Fibroblast of lung (primary cell): Measurements from ENCODE around the gene MYO19. TPM values are rescaled to one million over a fixed set of nuclear protein-coding genes. Genes with fewer than 3 reads are reported as not detected.
"Not testable (repeated sequence)": the region's sequence is repeated elsewhere in the genome, so short reads cannot be mapped to it uniquely, and the experiment has no call there.

ENCODE experiments used
- DNase-seq, 2 donors: peaks; one replicate each; pipeline versions ENCODE4 v3.0.0 to v3.0.0-alpha.2; 2010; ENCODE audit warnings: low read depth in 2 of 2
- H2AFZ ChIP-seq: 2 replicates; pipeline ENCODE4 v1.5.1; 2012; ENCODE audit warnings: low read length, control low read depth, inconsistent platforms
- H3K27ac ChIP-seq: 2 replicates; pipeline ENCODE4 v1.5.1; 2011; ENCODE audit warnings: low read length, control low read depth; ENCODE audit not compliant: insufficient read depth
- H3K27me3 ChIP-seq: 2 replicates; pipeline ENCODE4 v1.5.1; 2011; ENCODE audit warnings: mild to moderate bottlenecking, low read length; ENCODE audit not compliant: control insufficient read depth, insufficient read depth
- H3K36me3 ChIP-seq: 2 replicates; pipeline ENCODE4 v1.5.1; 2011; ENCODE audit warnings: low read length; ENCODE audit not compliant: control insufficient read depth, insufficient read depth
- H3K4me1 ChIP-seq: 2 replicates; pipeline ENCODE4 v1.5.1; 2011; ENCODE audit warnings: low read length; ENCODE audit not compliant: control insufficient read depth, insufficient read depth; ENCODE audit errors: extremely low read depth
- H3K4me2 ChIP-seq: 2 replicates; pipeline ENCODE4 v1.5.1; 2011; ENCODE audit warnings: low read length, control low read depth; ENCODE audit not compliant: insufficient read depth; ENCODE audit errors: extremely low read depth
- H3K4me3 ChIP-seq, 4 experiments: fragments of 200-600 bp in 1 of 4; sonication (generic) in 1 of 4; replicated peaks in 1 of 4; 2 replicates each; pipeline ENCODE4 v1.5.1; 2011 to 2016; ENCODE audit warnings: low read length in 4 of 4, low read depth in 3 of 4, mild to moderate bottlenecking in 3 of 4, control low read depth in 2 of 4, inconsistent platforms in 1 of 4, mixed read lengths in 1 of 4; ENCODE audit not compliant: insufficient read depth in 1 of 4; ENCODE audit errors: control extremely low read depth in 1 of 4
- H3K79me2 ChIP-seq: 2 replicates; pipeline ENCODE4 v1.5.1; 2012; ENCODE audit warnings: mild to moderate bottlenecking, low read length, inconsistent platforms; ENCODE audit not compliant: control insufficient read depth, insufficient read depth
- H3K9ac ChIP-seq: 2 replicates; pipeline ENCODE4 v1.5.1; 2011; ENCODE audit warnings: mild to moderate bottlenecking, low read length, control low read depth; ENCODE audit not compliant: insufficient read depth
- H3K9me3 ChIP-seq: 2 replicates; pipeline ENCODE4 v1.5.1; 2012; ENCODE audit warnings: low read depth, low read length; ENCODE audit not compliant: control insufficient read depth, insufficient read depth
- H4K20me1 ChIP-seq: 2 replicates; pipeline ENCODE4 v1.5.1; 2011; ENCODE audit warnings: low read length; ENCODE audit not compliant: control insufficient read depth, insufficient read depth; ENCODE audit errors: extremely low read depth
- EZH2 ChIP-seq: IDR thresholded peaks from 2 replicates; pipeline ENCODE4 v1.5.1; 2012; ENCODE audit warnings: low read length, control low read depth, mild to moderate bottlenecking; ENCODE audit errors: missing control alignments
- polyA plus RNA-seq, 2 donors: library from polyadenylated mRNA; depleted of rRNA in 1 of 2; stranded (reverse) in 1 of 2; unstranded in 1 of 2; fragments of >200 nt; gene quantifications; 2 replicates each; pipeline ENCODE4 v1.2.1, GENCODE V29; 2011 to 2012; ENCODE audit warnings: missing spikeins in 1 of 2
- total RNA-seq: library from RNA; depleted of rRNA; stranded (reverse); fragments of >200 nt; gene quantifications from 2 replicates; pipeline ENCODE4 v1.2.1, GENCODE V29; 2014
- TF ChIP-seq, protein P1 (sequence below), 2 donors: IDR thresholded peaks in 1 of 2; conservative IDR thresholded peaks in 1 of 2; 1 replicate in 1 of 2; 2 replicates in 1 of 2; pipeline ENCODE4 v1.5.1; 2011 to 2012; ENCODE audit warnings: low read length in 2 of 2, control low read depth in 1 of 2, inconsistent platforms in 1 of 2, low read depth in 1 of 2, mild to moderate bottlenecking in 1 of 2

MYO19 gene
- total and polyA plus RNA-seq, 2 donors (not counting 1 experiment from before 2014, with no cell fraction given) = 18.7 to 31.5 TPM

- H2AFZ ChIP-seq = peak within 1 kb of the TSS; percentile 97
- peaks cover 4% of the 10 kb centered on the region for H3K4me1 ChIP-seq
- peak within 1 kb of the TSS; percentile 99 for H3K4me2 ChIP-seq
- H3K4me3 ChIP-seq = peak within 1 kb of the TSS; percentile 79 to 96 (median 88)
- peaks cover 3% of the 10 kb centered on the region for H3K27me3 ChIP-seq
- H3K9ac ChIP-seq = peak within 1 kb of the TSS; percentile 68
- no peaks in the 10 kb centered on the region for H3K36me3 ChIP-seq
- peaks cover 8% of the 10 kb centered on the region for H3K79me2 ChIP-seq
- no peaks in the 10 kb centered on the region for H4K20me1 ChIP-seq
- no peaks in the 10 kb centered on the region for H3K9me3 ChIP-seq
- H3K27ac ChIP-seq = peak within 1 kb of the TSS; percentile 23
- peak; percentile 94 to 95 for DNase-seq
- TF ChIP-seq, protein P1, sequence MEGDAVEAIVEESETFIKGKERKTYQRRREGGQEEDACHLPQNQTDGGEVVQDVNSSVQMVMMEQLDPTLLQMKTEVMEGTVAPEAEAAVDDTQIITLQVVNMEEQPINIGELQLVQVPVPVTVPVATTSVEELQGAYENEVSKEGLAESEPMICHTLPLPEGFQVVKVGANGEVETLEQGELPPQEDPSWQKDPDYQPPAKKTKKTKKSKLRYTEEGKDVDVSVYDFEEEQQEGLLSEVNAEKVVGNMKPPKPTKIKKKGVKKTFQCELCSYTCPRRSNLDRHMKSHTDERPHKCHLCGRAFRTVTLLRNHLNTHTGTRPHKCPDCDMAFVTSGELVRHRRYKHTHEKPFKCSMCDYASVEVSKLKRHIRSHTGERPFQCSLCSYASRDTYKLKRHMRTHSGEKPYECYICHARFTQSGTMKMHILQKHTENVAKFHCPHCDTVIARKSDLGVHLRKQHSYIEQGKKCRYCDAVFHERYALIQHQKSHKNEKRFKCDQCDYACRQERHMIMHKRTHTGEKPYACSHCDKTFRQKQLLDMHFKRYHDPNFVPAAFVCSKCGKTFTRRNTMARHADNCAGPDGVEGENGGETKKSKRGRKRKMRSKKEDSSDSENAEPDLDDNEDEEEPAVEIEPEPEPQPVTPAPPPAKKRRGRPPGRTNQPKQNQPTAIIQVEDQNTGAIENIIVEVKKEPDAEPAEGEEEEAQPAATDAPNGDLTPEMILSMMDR (conservative IDR thresholded peaks at IDR 0.05 in 1 of 2, IDR thresholded peaks at IDR 0.05 in 1 of 2; ENCODE audit: low read depth in 1 of 2, low read length in 2 of 2) = no peak
- TF ChIP-seq EZH2 = no peak
Observed at GRCh38 chr17:36486204-36487194, 48.2 kb downstream of the MYO19 start, which contains the start of gene ZNHIT3. Gene ZNHIT3, plus strand, starts transcription at chr17:36486681. Its CDS starts 19 bp downstream, at chr17:36486700.

DNA sequence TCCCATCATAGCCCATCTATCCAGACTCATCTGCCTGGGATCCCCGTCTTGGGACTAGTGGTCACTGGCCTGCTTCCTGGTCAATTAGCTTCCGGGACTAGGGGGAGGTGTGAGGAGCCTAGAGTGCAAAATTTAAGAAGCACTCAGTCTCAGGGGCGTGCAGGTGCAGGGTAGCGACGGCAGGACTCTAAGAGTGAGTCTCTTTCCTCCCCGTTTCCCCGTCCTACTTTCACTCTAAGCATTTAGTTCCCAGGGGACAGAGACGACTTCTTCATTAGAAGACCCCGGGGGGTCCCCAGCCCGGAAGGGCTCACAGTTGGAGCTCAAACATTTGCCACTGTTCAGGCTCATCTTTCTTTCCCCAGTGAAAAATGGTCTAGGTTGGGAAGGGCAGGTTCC, 48.9 kb downstream of the MYO19 start:
- Histone ChIP-seq H2AFZ (peak overlapping the region; percentile 97), H3K27ac (no peak overlapping the region), H3K9ac (no peak overlapping the region), H3K36me3 (no peaks in the 10 kb centered on the region), H3K9me3 (no peaks in the 10 kb centered on the region), H4K20me1 (no peaks in the 10 kb centered on the region), H3K27me3 (peaks cover 3% of the 10 kb centered on the region), H3K4me3 (peak overlapping the region; percentile 79 to 96 (median 88)), H3K4me1 (peaks cover 4% of the 10 kb centered on the region), H3K4me2 (peak overlapping the region; percentile 99), H3K79me2 (peaks cover 5% of the 10 kb centered on the region)
- no peak for DNase-seq
- TF ChIP-seq, protein P1 (conservative IDR thresholded peaks at IDR 0.05 in 1 of 2, IDR thresholded peaks at IDR 0.05 in 1 of 2; ENCODE audit: low read depth in 1 of 2, low read length in 2 of 2) = no peak
- no peak for TF ChIP-seq EZH2

- no peaks in the 10 kb centered on the region for H3K9me3 ChIP-seq
- peaks cover 5% of the 10 kb centered on the region for H3K79me2 ChIP-seq
- peaks cover 3% of the 10 kb centered on the region for H3K27me3 ChIP-seq
- DNase-seq = no peak
- TF ChIP-seq EZH2 = no peak
- TF ChIP-seq, protein P1 (conservative IDR thresholded peaks at IDR 0.05 in 1 of 2, IDR thresholded peaks at IDR 0.05 in 1 of 2; ENCODE audit: low read depth in 1 of 2, low read length in 2 of 2) = no peak
- no peaks in the 10 kb centered on the region for H4K20me1 ChIP-seq
- no peaks in the 10 kb centered on the region for H3K36me3 ChIP-seq
- no peak overlapping the region for H2AFZ ChIP-seq
- no peak overlapping the region for H3K4me2 ChIP-seq
- H3K9ac ChIP-seq = no peak overlapping the region
- H3K4me3 ChIP-seq = no peak overlapping the region
- H3K27ac ChIP-seq = no peak overlapping the region
- peaks cover 4% of the 10 kb centered on the region for H3K4me1 ChIP-seq
Observed at GRCh38 chr17:36485027-36485426, 49.6 kb downstream of the MYO19 start.

DNA sequence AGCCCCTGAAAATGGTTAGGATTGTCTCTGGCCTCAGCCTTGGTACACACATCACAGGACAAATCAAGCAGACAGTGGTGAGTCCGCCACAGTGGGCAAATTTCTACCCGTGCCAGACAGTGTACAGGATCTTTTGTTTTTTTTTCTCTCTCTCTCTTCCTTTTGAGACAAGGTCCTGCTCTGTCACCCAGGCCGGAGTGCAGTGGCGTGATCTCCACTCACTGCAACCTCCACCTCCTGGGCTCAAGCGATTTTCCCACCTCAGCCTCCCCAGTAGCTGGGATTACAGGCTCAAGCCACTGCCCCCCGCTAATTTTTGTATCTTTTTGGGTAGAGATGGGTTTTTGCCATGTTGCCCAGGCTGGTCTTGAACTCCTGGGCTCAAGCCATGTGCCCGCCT, 50.6 kb downstream of the MYO19 start:
- H3K4me2 ChIP-seq, H2AFZ ChIP-seq, H3K4me3 ChIP-seq, H3K79me2 ChIP-seq, H3K4me1 ChIP-seq, H4K20me1 ChIP-seq, H3K27ac ChIP-seq, H3K27me3 ChIP-seq, H3K9me3 ChIP-seq, H3K36me3 ChIP-seq, H3K9ac ChIP-seq, DNase-seq: not testable (repeated sequence)
